HepG2 (cell line): ENCODE data around the gene ANKRD66. TPM values are rescaled to one million over a fixed set of nuclear protein-coding genes. Genes with fewer than 3 reads are reported as not detected.

Source experiments
- ATAC-seq: fragments of 200-7000 bp; cut with Tn5 transposase; 3 replicates; pipeline ENCODE4 v1.9.1; 2020; ENCODE audit warnings: mild to moderate bottlenecking, moderate library complexity
- BruUV-seq: library from RNA; stranded (reverse); fragments of 400-500 nt; replicated peaks from 2 replicates; lab custom pipeline; 2021; lab: Mats Ljungman, UMichigan
- CTCF ChIA-PET: fragments of 300-600 bp; formaldehyde crosslinking; extraction: SDS; loops from one replicate; lab custom pipeline; 2021; ENCODE audit warnings: low total read pairs, inconsistent platforms, low intra/inter-chr PET ratio; lab: Yijun Ruan, JAX
- POLR2A ChIA-PET: fragments of 350-600 bp; sonication (Branson Sonifier 250); formaldehyde crosslinking; loops from one replicate; lab custom pipeline; 2020; ENCODE audit warnings: antibody characterized with exemption, inconsistent platforms; lab: Yijun Ruan, JAX
- DNase-seq: peaks from one replicate; pipeline ENCODE4 v3.0.0-alpha.2; 2015; ENCODE audit warnings: low spot score
- FAIRE-seq: peaks from 3 replicates; lab custom pipeline; 2011; peaks lifted over from hg19 to GRCh38; lab: Jason Lieb, UNC
- H2AFZ ChIP-seq: one replicate; pipeline ENCODE4 v1.6.1; 2011; ENCODE audit warnings: low read length, inconsistent platforms
- H3K27ac ChIP-seq: fragments of 300-600 bp; 3 replicates; pipeline ENCODE4 v1.8.0; 2011; ENCODE audit warnings: mixed run types, mild to moderate bottlenecking, mixed read lengths, low read length, inconsistent platforms; ENCODE audit not compliant: insufficient read depth; ENCODE audit errors: extremely low read length
- H3K27me3 ChIP-seq, 2 experiments: fragments of 200-600 bp in 1 of 2; 2 replicates in 1 of 2; 3 replicates in 1 of 2; pipeline versions ENCODE4 v1.6.0 to v1.8.0; 2011; ENCODE audit warnings: low read length in 2 of 2, mild to moderate bottlenecking in 2 of 2, moderate library complexity in 2 of 2, inconsistent platforms in 1 of 2; ENCODE audit not compliant: insufficient read depth in 2 of 2, control insufficient read depth in 1 of 2
- H3K36me3 ChIP-seq, 2 experiments: fragments of 200-600 bp in 1 of 2; replicated peaks in 1 of 2; 2 replicates in 1 of 2; 3 replicates in 1 of 2; pipeline versions ENCODE4 v1.5.1 to v1.8.0; 2011; ENCODE audit warnings: low read length in 2 of 2, inconsistent platforms in 1 of 2; ENCODE audit not compliant: insufficient read depth in 2 of 2, control insufficient read depth in 1 of 2
- H3K4me1 ChIP-seq: 2 replicates; pipeline ENCODE4 v1.5.1; 2012; ENCODE audit warnings: low read length, inconsistent platforms; ENCODE audit not compliant: insufficient read depth
- H3K4me2 ChIP-seq: 2 replicates; pipeline ENCODE4 v1.6.0; 2011; ENCODE audit warnings: low read depth, low read length, inconsistent platforms
- H3K4me3 ChIP-seq, 3 experiments: fragments of 200-600 bp in 1 of 3; sonication (generic), shearing (Covaris generic) in 1 of 3; replicated peaks in 1 of 3; 2 replicates each; pipeline ENCODE4 v1.5.1; 2011 to 2016; ENCODE audit warnings: low read length in 3 of 3, inconsistent platforms in 2 of 3, low read depth in 2 of 3, mild to moderate bottlenecking in 2 of 3, control low read depth in 1 of 3, mixed read lengths in 1 of 3; ENCODE audit not compliant: insufficient read depth in 1 of 3
- H3K79me2 ChIP-seq: one replicate; pipeline ENCODE4 v1.6.1; 2011; ENCODE audit warnings: low read length, inconsistent platforms; ENCODE audit not compliant: insufficient read depth
- H3K9ac ChIP-seq: 2 replicates; pipeline ENCODE4 v1.6.0; 2011; ENCODE audit warnings: mild to moderate bottlenecking, low read depth, low read length, inconsistent platforms; ENCODE audit not compliant: insufficient read depth
- H3K9me3 ChIP-seq: 2 replicates; pipeline ENCODE4 v1.5.1; 2012; ENCODE audit warnings: mild to moderate bottlenecking, low read length
- H4K20me1 ChIP-seq: 2 replicates; pipeline ENCODE4 v1.6.0; 2011; ENCODE audit warnings: inconsistent platforms, mild to moderate bottlenecking, low read length, moderate library complexity; ENCODE audit not compliant: insufficient read depth
- DPF2 ChIP-seq: sonication (generic); formaldehyde crosslinking; IDR thresholded peaks from 2 replicates; pipeline ENCODE4 v1.4.0; 2020; ENCODE audit warnings: mild to moderate bottlenecking, low read depth, missing genetic modification reagents, borderline replicate concordance
- GABPB1 ChIP-seq: IDR thresholded peaks from 2 replicates; pipeline ENCODE4 v1.6.1; 2016; ENCODE audit warnings: mild to moderate bottlenecking, missing genetic modification reagents, moderate library complexity, missing compliant biosample characterization
- PAWR ChIP-seq: sonication (generic); formaldehyde crosslinking; IDR thresholded peaks from 2 replicates; pipeline ENCODE4 v1.4.0; 2020; ENCODE audit warnings: missing genetic modification reagents, mild to moderate bottlenecking, borderline replicate concordance
- RBM22 ChIP-seq: fragments of 200-400 bp; formaldehyde crosslinking; optimal IDR thresholded peaks from 2 replicates; pipeline ENCODE3; 2017; ENCODE audit warnings: mild to moderate bottlenecking, low read length, moderate library complexity
- SAFB2 ChIP-seq: sonication (generic); formaldehyde crosslinking; IDR thresholded peaks from 2 replicates; pipeline ENCODE4 v1.5.1; 2020; ENCODE audit warnings: missing genetic modification reagents, low read depth, mild to moderate bottlenecking, borderline replicate concordance
- SIN3B ChIP-seq: fragments of 150-350 bp; IDR thresholded peaks from 2 replicates; pipeline ENCODE4 v1.6.1; 2014; ENCODE audit warnings: low read length
- USF2 ChIP-seq, 2 experiments: sonication (generic) in 1 of 2; formaldehyde crosslinking in 1 of 2; IDR thresholded peaks; 2 replicates each; pipeline versions ENCODE4 v1.5.1 to v1.6.1; 2011 to 2020; ENCODE audit warnings: borderline replicate concordance in 1 of 2, low read depth in 1 of 2, low read length in 1 of 2, mild to moderate bottlenecking in 1 of 2, missing genetic modification reagents in 1 of 2, moderate library complexity in 1 of 2
- ZBTB42 ChIP-seq: sonication (generic); formaldehyde crosslinking; IDR thresholded peaks from 2 replicates; pipeline ENCODE4 v1.5.0; 2020; ENCODE audit warnings: mild to moderate bottlenecking, missing genetic modification reagents
- WGBS: methylation state at CpG from one replicate; pipeline ENCODE4 v1.1.6; 2017; ENCODE audit warnings: low lambda C conversion rate; 5-methylcytosine and 5-hydroxymethylcytosine counted together
- in situ Hi-C: cut with HindIII; loops from 2 replicates; pipeline ENCODE4 v1.10.0; 2017; ENCODE audit warnings: low pct_unique_long_range_greater_than_20kb; ENCODE audit not compliant: extremely low pct_ligation_motif_present
- intact Hi-C: fragments of 100-400 bp; cut with micrococcal nuclease; formaldehyde crosslinking; loops from one replicate; pipeline ENCODE4 v1.10.0; 2022; ENCODE audit not compliant: unreplicated experiment
- polyA plus RNA-seq, 8 experiments: library from polyadenylated mRNA; depleted of rRNA in 3 of 8; stranded (reverse) in 7 of 8; unstranded in 1 of 8; fragments of >200 nt; fragmentation: Illumina TruSeq in 4 of 8; extraction: Trizol in 4 of 8; gene quantifications; 2 replicates each; pipeline versions ENCODE4 v1.2.1 to v1.2.3, GENCODE V29; 2011 to 2016; ENCODE audit warnings: low read depth in 4 of 8, missing spikeins in 1 of 8, mixed read lengths in 1 of 8; ENCODE audit not compliant: insufficient read depth in 1 of 8
- total RNA-seq, 5 experiments: library from RNA; depleted of rRNA; stranded (reverse); fragments of >200 nt; fragmentation: Illumina TruSeq; extraction: Trizol; gene quantifications; 2 replicates each; pipeline ENCODE4 v1.2.3, GENCODE V29; 2016; ENCODE audit warnings: low read depth in 1 of 5

The ANKRD66 gene
- total and polyA plus RNA-seq, 2 of the 13 experiments (the other 11 are each of a cell fraction or from before 2014, with no cell fraction given), result not detected

DNA sequence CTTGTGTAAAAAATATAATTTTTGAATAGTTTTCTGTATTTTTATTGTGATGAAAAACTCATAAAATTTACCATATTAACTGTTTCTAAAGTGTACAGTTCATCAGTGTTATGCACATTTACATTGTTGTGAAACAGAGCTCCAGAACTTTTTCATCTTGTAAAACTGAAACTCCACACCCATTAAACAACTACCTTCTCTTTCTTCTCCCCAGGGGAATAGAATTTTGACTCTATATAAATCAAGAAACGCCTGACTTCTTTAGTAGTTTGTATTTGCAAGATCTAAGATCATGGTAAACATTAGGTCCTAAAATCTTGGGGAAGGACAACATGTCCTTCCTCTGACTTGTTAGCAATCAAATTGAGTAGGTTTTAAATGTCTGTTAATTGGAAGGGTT is 9.1 kb downstream of the ANKRD66 start:
- Histone ChIP-seq H3K4me3 (no peak overlapping the region), H3K9ac (no peak overlapping the region), H3K4me1 (no peaks in the 10 kb centered on the region), H3K36me3 (no peaks in the 10 kb centered on the region), H2AFZ (no peak overlapping the region), H3K27ac (no peak overlapping the region), H3K4me2 (no peak overlapping the region), H3K27me3 (peaks cover 0 to 6% of the 10 kb centered on the region in 2 experiments; a peak in 1 of 5 replicates), H4K20me1 (no peaks in the 10 kb centered on the region), H3K79me2 (no peaks in the 10 kb centered on the region), H3K9me3 (no peaks in the 10 kb centered on the region)
- no peak for ATAC-seq
- DNase-seq, result no peak
- intact Hi-C loops (no loop called here), in situ Hi-C loops (no loop called here)
- 0% methylated on average over 1 of the region's 1 CpG for WGBS
- CTCF ChIA-PET, result no interaction called here
- TF ChIP-seq RBM22 (no peak), ZBTB42 (CRISPR knock-in tag) (no peak), DPF2 (CRISPR knock-in tag) (no peak), GABPB1 (CRISPR knock-in tag) (no peak), PAWR (CRISPR knock-in tag) (no peak), SAFB2 (CRISPR knock-in tag) (no peak), USF2 (IDR thresholded peaks at IDR 0.05; ENCODE audit: low read depth, low read length) (no peak), USF2 (CRISPR knock-in tag; IDR thresholded peaks at IDR 0.05; ENCODE audit: borderline replicate concordance) (no peak), SIN3B (no peak)
- FAIRE-seq, result no peak
- BruUV-seq, result no TSS peak
- POLR2A ChIA-PET, result no interaction called here
